PFSK-1 (cell line): ENCODE data around the gene VGLL3. TPM values are rescaled to one million over a fixed set of nuclear protein-coding genes. Genes with fewer than 3 reads are reported as not detected.

ENCODE experiments used
- FOXP2 ChIP-seq: optimal IDR thresholded peaks from 2 replicates; pipeline ENCODE3; 2011; ENCODE audit warnings: borderline replicate concordance, control low read depth, inconsistent platforms; ENCODE audit not compliant: insufficient read depth; ENCODE audit errors: extremely low read length, extremely low read depth
- POLR2AphosphoS5 ChIP-seq: IDR thresholded peaks from 2 replicates; pipeline ENCODE4 v1.6.1; 2012; ENCODE audit warnings: low read depth, mild to moderate bottlenecking, control low read depth, low read length, moderate library complexity
- REST ChIP-seq, 2 experiments: IDR thresholded peaks; 2 replicates each; pipeline versions ENCODE4 v1.6.1 to v1.8.0; 2011 to 2012; ENCODE audit warnings: low read depth in 2 of 2, low read length in 2 of 2, control low read depth in 1 of 2, inconsistent platforms in 1 of 2, mild to moderate bottlenecking in 1 of 2, moderate library complexity in 1 of 2; ENCODE audit not compliant: insufficient read depth in 1 of 2
- SIN3A ChIP-seq: IDR thresholded peaks from 2 replicates; pipeline ENCODE4 v1.6.1; 2012; ENCODE audit warnings: mild to moderate bottlenecking, low read length, moderate library complexity, borderline replicate concordance; ENCODE audit not compliant: insufficient read depth
- TAF1 ChIP-seq: IDR thresholded peaks from 2 replicates; pipeline ENCODE4 v1.6.1; 2012; ENCODE audit warnings: low read length, control low read depth, borderline replicate concordance; ENCODE audit not compliant: insufficient read depth
- polyA plus RNA-seq: library from polyadenylated mRNA; unstranded; fragments of >200 nt; gene quantifications from one replicate; pipeline ENCODE4 v1.2.1, GENCODE V29; 2012; ENCODE audit warnings: low read depth, missing spikeins; ENCODE audit not compliant: insufficient read length

VGLL3 gene
- 0.13 TPM for polyA plus RNA-seq

GRCh38 chr3:86990734-86991481 lies at the start of gene VGLL3:
VGLL3 (minus strand) TSS chr3:86991149; CDS start chr3:86990743, 406 bp downstream.
- no peak for TF ChIP-seq FOXP2
- TF ChIP-seq POLR2AphosphoS5 = no peak

- TF ChIP-seq TAF1 = no peak
- TF ChIP-seq FOXP2 = no peak
- TF ChIP-seq REST (IDR thresholded peaks at IDR 0.05; ENCODE audit: insufficient read depth in 1 of 2, low read depth in 2 of 2, low read length in 2 of 2) = no peak
- no peak for TF ChIP-seq POLR2AphosphoS5
- no peak for TF ChIP-seq SIN3A
Measured at GRCh38 chr3:87037652-87038051, 46.7 kb upstream of the VGLL3 start.

- no peak for TF ChIP-seq TAF1
- TF ChIP-seq POLR2AphosphoS5 = no peak
- TF ChIP-seq REST (IDR thresholded peaks at IDR 0.05; ENCODE audit: insufficient read depth in 1 of 2, low read depth in 2 of 2, low read length in 2 of 2) = no peak
- no peak for TF ChIP-seq FOXP2
- TF ChIP-seq SIN3A = no peak
Measured at GRCh38 chr3:87036671-87037070, 45.7 kb upstream of the VGLL3 start.

GRCh38 chr3:87035339-87035738 lies 44.4 kb upstream of the VGLL3 start:
- TF ChIP-seq TAF1 (no peak), SIN3A (no peak), REST (IDR thresholded peaks at IDR 0.05; ENCODE audit: insufficient read depth in 1 of 2, low read depth in 2 of 2, low read length in 2 of 2) (no peak), POLR2AphosphoS5 (no peak), FOXP2 (no peak)

- no peak for TF ChIP-seq FOXP2
- no peak for TF ChIP-seq REST (IDR thresholded peaks at IDR 0.05; ENCODE audit: insufficient read depth in 1 of 2, low read depth in 2 of 2, low read length in 2 of 2)
- TF ChIP-seq TAF1 = no peak
- TF ChIP-seq SIN3A = no peak
- TF ChIP-seq POLR2AphosphoS5 = no peak
Measured at GRCh38 chr3:87033205-87033604, 42.3 kb upstream of the VGLL3 start.
